PC-9 (cell line): Measurements from ENCODE around the gene MAT2A.

Source experiments
- EZH2 ChIP-seq: fragments of 200-600 bp; sonication (generic); IDR thresholded peaks from 2 replicates; pipeline ENCODE4 v1.8.0; 2017; ENCODE audit warnings: antibody characterized with exemption, low read depth
- TF ChIP-seq, protein P1 (sequence below): fragments of 200-600 bp; sonication (generic); conservative IDR thresholded peaks from 2 replicates; pipeline ENCODE4 v1.6.1; 2017; ENCODE audit warnings: mixed run types, antibody characterized with exemption, mild to moderate bottlenecking, moderate library complexity

DNA sequence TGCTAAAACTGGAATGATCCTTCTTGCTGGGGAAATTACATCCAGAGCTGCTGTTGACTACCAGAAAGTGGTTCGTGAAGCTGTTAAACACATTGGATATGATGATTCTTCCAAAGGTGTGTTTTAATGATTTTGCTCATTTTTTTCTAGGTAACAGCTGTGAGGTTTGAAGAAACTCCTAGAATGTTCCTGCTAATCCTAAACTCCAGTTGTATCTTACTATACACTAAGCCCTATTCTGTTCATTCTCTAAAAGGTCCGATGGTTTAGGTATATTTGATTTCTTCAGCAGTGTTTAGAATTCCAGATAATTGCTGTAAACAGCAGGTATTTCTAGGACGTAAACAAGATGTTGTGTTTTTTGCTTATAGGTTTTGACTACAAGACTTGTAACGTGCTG lies 2.3 kb downstream of the MAT2A start:
- TF ChIP-seq, protein P1, sequence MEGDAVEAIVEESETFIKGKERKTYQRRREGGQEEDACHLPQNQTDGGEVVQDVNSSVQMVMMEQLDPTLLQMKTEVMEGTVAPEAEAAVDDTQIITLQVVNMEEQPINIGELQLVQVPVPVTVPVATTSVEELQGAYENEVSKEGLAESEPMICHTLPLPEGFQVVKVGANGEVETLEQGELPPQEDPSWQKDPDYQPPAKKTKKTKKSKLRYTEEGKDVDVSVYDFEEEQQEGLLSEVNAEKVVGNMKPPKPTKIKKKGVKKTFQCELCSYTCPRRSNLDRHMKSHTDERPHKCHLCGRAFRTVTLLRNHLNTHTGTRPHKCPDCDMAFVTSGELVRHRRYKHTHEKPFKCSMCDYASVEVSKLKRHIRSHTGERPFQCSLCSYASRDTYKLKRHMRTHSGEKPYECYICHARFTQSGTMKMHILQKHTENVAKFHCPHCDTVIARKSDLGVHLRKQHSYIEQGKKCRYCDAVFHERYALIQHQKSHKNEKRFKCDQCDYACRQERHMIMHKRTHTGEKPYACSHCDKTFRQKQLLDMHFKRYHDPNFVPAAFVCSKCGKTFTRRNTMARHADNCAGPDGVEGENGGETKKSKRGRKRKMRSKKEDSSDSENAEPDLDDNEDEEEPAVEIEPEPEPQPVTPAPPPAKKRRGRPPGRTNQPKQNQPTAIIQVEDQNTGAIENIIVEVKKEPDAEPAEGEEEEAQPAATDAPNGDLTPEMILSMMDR, result no peak
- TF ChIP-seq EZH2, result no peak
